IPS DF 19.7 (cell line): ENCODE measurements around the gene DGCR6L.
"Not testable (repeated sequence)": the region's sequence is repeated elsewhere in the genome, so short reads cannot be mapped to it uniquely, and the experiment has no call there.

ENCODE experiments used
- DNase-seq: peaks from one replicate; pipeline ENCODE4 v3.0.0-alpha.2; 2013; ENCODE audit warnings: low read depth, low spot score

DGCR6L gene

GRCh38 chr22:20310180-20310579 lies 9.7 kb downstream of the DGCR6L start:
- DNase-seq = not testable (repeated sequence)

- DNase-seq = not testable (repeated sequence)
Observed at GRCh38 chr22:20308806-20309650, 10.8 kb downstream of the DGCR6L start.

DNA sequence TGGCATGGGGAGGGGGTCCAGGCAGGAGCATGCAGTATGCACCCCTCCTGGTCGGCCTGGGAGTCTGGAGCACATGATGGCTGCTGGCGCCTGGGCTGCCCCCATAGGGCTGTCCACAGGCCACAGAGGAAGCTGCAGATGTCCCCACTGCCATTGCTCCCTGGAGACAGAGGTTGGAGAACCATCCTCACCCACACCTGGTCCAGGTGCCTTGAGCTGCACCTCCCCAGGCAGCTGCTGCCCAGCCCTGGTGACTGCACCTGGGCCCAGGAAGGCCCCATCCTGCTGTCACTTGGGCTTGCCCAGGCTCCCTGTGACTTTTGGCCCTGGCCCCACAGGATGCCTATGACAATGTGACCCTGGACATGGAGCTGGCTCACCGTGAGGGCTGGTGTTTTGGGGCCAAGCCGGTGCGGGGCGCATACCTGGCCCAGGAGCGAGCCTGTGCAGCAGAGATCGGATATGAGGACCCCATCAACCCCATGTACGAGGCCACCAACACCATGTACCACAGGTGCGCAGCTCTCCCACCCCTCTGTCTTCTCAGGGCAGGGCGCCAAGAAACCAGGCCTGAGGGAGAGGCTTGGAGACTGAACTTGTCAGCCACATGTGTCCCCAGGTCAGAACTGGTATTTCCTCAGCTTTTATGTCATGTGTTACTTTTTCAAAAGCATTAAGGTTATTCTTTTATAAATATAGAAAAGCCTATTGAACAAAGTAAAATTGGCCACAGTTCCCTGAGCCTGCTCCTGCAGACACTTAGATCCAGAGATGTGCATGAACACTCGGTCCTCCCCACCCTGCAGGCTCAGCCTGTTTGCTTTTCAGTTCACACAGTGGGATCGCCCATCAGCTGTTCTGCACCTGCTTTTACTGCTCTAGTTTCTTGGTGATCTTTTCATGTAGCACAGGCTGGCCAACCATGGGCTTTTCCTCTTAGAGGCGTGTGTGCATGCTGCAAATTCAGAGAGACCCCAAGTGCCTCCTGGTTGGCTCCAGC lies 12.1 kb downstream of the DGCR6L start:
- not testable (repeated sequence) for DNase-seq

DNA sequence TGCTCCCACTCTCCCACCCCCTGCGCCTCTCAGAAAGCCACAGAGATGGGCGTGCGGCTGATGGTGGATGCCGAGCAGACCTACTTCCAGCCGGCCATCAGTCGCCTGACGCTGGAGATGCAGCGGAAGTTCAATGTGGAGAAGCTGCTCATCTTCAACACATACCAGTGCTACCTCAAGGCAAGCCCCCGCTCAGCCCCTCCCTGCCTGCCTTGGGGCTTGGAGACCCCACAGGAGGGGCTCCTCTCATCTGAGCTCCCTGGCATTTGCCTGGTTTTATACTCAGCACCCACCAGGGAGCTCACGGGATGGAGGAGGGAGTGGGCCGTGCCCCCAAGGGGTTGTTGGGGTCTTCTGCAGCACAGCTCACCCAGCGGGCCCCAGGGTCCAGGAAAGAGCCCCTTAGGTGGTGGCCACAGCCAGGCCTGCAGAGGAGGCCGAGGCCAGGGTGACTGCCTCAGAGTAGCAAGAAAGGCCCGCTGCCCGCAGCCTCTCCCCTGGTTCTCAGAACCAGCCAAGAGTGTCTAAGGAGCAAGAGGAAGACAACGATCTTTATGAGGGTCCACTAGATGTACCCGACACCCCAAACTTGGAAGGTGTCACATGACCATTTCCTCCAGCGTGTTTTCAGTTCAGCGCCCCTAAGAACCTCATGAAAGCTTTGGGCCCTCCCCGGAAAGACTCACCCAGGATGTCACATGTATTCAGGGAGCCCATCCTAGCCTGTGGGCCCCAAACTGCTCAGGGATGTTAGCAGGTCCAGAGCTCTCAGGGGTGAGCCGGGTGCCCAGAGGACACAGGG lies 13.0 kb downstream of the DGCR6L start:
- DNase-seq = not testable (repeated sequence)

DNA sequence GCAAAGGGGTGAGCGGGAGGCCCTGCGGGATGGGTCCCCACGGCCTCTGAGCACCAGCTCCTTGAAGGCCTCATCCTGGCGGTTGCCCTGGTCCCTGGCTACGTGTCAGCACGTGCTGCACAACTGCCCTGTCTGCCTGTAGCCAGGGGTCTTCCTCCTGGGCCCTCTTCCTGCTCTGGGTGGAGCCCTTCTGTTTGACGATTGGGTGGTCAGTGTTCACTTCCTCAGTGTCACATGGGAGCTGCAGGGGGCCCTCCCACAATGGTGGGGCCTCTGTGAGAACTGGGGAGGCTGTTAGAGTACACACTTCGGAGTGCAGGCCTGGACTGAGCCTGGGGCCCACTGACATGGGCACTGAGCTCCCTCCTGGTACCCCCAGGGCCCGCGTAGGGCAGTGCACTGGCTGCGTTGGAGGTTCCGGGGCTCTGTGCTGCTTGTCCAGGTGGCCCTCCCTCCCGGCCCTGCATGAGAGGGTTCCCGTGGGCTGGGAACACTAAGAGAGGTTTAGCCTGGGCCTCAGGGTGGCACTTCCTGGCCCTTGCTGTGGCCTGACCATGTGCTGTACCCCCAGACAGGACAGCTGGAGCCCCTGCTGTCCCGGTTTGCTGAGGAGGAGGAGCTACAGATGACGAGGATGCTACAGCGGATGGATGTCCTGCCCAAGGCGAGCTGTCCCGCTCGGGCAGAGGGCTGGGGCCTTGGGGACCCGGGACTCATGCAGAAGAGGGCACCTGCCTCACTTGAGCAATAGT lies 13.8 kb downstream of the DGCR6L start:
- DNase-seq = no peak

DNA sequence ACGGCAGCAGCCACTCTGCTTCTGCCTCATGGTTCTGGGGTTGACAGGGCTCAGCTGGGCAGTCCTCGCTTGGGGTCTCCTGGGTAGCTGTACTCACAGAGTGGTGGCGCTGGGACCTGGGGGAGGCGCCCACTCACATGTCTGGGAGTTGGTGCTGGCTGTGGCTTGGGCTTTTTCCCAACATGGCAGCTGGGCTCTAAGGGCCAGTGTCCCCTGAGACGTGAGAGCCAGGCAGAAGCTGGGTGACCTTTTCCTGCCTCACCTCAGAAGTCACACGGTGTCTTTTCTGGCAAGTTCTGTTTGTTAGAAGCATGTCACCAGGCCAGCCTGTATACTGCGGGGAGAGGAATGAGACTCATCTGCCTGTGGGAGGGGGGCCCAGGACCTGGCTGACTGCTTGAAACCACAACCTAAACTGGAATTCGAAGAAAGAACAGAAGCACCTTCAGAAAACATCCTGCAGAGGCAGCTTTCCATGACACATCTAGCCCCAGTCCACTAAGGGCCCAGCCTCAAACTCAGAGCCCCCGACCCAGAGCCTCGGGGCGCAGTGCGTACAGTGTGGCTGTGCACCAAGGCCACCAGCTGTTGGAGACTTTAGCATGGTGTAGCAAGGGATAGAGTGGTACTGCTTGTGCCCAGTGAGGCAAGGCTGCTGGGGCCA lies 14.5 kb downstream of the DGCR6L start:
- DNase-seq = not testable (repeated sequence)

- DNase-seq = no peak
Observed at GRCh38 chr22:20304646-20305045, 15.2 kb downstream of the DGCR6L start.

DNA sequence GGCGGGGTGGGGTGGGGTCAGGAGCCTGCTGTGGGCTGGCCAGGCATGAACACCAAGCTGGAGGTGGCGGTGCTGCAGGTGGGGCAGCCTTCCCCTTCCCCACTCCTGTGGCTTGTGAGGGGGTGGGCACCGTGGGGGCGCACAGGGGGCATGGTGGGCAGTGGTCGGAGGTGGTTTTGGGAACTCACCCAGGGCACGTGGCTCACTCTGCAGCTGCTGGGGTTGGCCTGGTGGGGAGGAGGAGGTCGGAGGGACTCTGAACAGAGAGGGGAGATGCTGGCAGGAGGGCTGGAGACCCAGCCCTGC lies 16.7 kb downstream of the DGCR6L start:
- not testable (repeated sequence) for DNase-seq

DNA sequence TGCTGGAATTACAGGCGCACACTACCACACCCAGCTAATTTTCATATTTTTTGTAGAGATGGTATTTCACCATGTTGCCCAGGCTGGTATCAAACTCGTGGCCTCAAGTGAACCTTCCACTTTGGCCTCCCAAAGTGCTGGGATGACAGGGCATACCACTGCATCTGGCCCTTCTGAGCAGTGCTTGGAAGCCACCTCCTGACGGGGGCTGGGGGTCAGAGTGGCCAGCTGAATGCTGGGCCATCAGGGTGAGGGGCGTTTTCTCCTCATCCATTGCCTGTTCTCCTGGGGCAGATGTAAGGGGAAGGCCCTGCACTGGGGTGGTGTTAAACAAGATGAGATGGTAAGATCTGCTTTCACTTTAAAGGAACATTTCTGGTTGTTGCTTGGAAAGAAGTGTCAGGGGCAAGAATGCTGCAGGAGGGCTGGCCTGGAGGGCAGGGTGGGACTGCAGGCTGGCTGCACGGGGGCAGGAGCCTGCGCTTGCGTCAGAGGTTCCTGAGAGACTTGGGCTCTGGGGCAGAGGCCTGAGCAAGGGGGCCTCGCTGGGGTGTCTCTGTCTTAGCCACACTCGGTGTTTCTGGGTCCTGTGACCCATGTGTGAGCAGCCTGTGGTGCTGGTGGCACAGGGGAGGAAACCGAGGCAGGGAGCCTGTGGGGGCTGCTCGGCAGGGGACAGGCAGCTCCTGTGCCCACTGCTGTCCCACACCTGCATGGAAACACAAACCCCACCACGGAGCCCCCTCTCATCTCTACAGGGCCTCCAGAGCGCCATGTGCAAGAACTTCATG lies 17.2 kb downstream of the DGCR6L start:
- DNase-seq = no peak

GRCh38 chr22:20299746-20300136 lies 20.1 kb downstream of the DGCR6L start:
- DNase-seq = no peak

DNA sequence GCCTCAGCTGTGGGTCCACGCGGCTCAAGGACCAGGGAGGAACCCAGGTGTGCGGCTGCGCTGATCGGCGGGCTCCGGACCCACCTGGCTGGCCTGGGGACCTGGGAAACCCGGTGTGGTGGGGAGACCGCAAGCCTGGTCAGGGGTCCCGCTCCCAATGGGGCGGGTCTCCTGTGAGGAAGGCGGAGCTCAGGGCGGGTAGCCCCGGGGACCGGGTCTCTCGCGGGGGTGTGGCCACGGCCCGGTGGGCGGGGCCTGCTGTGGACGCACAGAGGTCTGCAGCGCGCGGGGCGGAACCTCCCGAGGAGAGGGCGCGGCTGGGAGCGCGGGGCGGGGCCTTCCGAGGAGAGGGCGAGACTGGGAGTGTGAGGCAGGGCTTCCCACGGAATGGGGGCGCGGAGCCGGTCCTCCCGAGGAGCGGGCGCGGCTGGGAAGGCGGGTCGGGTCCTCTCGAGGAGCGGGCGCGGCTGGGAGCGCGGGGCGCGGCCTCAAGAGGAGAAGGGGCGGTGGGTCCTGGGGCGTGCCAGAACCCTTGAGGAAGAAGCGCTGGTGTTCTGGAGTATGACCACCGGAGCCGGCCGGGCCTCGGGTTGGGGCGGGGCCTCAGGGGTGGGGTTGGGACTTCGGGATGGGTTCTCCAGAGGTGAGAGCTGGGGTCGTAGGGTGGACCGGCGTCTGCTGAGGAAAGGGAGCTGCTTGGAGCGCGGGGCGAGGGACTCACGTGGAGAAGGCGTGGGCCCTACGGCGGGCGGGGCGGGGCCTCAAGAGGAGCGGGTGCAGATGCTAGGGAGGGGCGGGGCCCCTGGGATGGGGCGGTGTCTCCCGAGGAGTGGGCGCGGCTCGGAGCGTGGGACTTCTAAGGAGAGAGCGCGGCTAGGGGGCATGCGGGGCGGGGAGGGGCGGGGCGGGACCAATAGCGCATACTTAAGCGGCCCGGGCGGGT lies 20.8 kb downstream of the DGCR6L start:
- no peak for DNase-seq

- DNase-seq = no peak
Observed at GRCh38 chr22:20298110-20298802, 21.6 kb downstream of the DGCR6L start.

GRCh38 chr22:20297414-20298109 lies 22.3 kb downstream of the DGCR6L start:
- DNase-seq = no peak

GRCh38 chr22:20296598-20296997 lies 23.3 kb downstream of the DGCR6L start:
- DNase-seq = no peak

DNA sequence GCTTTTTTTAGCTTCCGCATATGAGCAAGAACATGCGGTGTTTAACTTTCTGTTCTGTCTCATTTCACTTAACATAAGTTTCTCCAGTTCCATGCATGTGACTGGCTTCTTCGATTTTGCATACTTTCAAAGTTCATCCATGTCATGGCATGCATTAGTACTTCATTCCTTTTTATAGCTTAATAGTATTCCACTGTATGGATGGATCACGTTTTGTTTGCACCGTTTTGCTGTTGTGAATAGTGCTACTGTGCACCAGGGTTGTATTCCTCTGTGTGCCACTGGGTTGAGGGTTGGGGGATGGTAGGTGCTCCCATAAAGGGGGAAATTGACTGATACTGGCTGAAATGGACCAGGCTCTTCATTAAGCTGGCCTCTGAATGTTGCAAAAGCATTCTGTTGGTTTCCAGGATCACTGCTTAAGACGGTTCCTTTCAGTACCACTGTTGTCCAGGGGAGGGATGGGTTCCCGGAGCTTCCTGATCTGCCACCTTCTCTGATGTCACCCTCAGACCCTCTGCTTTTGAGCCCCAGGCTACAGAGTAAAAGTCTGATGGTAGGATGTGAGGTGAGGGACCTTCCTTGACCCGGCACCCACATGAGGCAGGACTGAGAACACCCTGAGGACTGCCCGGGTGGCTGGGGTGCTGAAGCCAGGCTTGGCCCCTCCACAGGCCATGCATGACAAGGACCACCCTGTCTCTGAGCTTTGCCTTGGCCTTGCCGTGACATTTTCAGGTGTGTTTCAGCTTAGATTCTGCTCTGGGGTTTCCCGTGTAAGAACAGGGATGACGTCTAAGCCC lies 24.4 kb downstream of the DGCR6L start:
- DNase-seq = no peak

GRCh38 chr22:20292673-20293232 lies 27.1 kb downstream of the DGCR6L start:
- no peak for DNase-seq
